Activated naive CD8-positive, alpha-beta T cell (primary cell): ENCODE data around the gene PPP1R3C.
A peak's percentile ranks its signal among the peaks of the same experiment; 100 is the strongest.

Experiments used
- H3K27ac Mint-ChIP-seq: one replicate; pipeline ENCODE4 v1.8.0; 2021; ENCODE audit warnings: mixed read lengths
- H3K27me3 Mint-ChIP-seq: one replicate; pipeline ENCODE4 v1.8.0; 2021; ENCODE audit warnings: mixed read lengths
- H3K36me3 Mint-ChIP-seq: one replicate; pipeline ENCODE4 v1.8.0; 2021; ENCODE audit warnings: mixed read lengths
- H3K4me1 Mint-ChIP-seq: one replicate; pipeline ENCODE4 v1.8.0; 2021; ENCODE audit warnings: low read depth, mixed read lengths
- H3K4me3 Mint-ChIP-seq: one replicate; pipeline ENCODE4 v1.8.0; 2021; ENCODE audit warnings: mild to moderate bottlenecking, mixed read lengths
- H3K9me3 Mint-ChIP-seq: one replicate; pipeline ENCODE4 v1.8.0; 2021; ENCODE audit warnings: low read depth, mixed read lengths

PPP1R3C gene

GRCh38 chr10:91596825-91597196 is 36.1 kb downstream of the PPP1R3C start:
- no peak overlapping the region for H3K27ac Mint-ChIP-seq
- H3K4me1 Mint-ChIP-seq: no peaks in the 10 kb centered on the region
- no peaks in the 10 kb centered on the region for H3K9me3 Mint-ChIP-seq
- H3K27me3 Mint-ChIP-seq: peaks cover 1% of the 10 kb centered on the region
- no peak overlapping the region for H3K4me3 Mint-ChIP-seq
- no peaks in the 10 kb centered on the region for H3K36me3 Mint-ChIP-seq

- H3K9me3 Mint-ChIP-seq: no peaks in the 10 kb centered on the region
- H3K4me3 Mint-ChIP-seq: no peak overlapping the region
- H3K27me3 Mint-ChIP-seq: peaks cover 7% of the 10 kb centered on the region
- H3K4me1 Mint-ChIP-seq: no peaks in the 10 kb centered on the region
- H3K36me3 Mint-ChIP-seq: no peaks in the 10 kb centered on the region
- H3K27ac Mint-ChIP-seq: no peak overlapping the region
These were observed 39.0 kb downstream of the PPP1R3C start for GRCh38 chr10:91593834-91594233.

GRCh38 chr10:91593366-91593765 is 39.5 kb downstream of the PPP1R3C start:
- no peak overlapping the region for H3K4me3 Mint-ChIP-seq
- no peak overlapping the region for H3K27ac Mint-ChIP-seq
- no peaks in the 10 kb centered on the region for H3K9me3 Mint-ChIP-seq
- no peaks in the 10 kb centered on the region for H3K4me1 Mint-ChIP-seq
- no peaks in the 10 kb centered on the region for H3K36me3 Mint-ChIP-seq
- peaks cover 8% of the 10 kb centered on the region for H3K27me3 Mint-ChIP-seq

- Mint-ChIP-seq H3K36me3 (no peaks in the 10 kb centered on the region), H3K27ac (no peak overlapping the region), H3K9me3 (no peaks in the 10 kb centered on the region), H3K4me3 (no peak overlapping the region), H3K4me1 (no peaks in the 10 kb centered on the region), H3K27me3 (peaks cover 11% of the 10 kb centered on the region)
These were observed 40.5 kb downstream of the PPP1R3C start for GRCh38 chr10:91592266-91592975.

- Mint-ChIP-seq H3K27me3 (peaks cover 11% of the 10 kb centered on the region), H3K4me3 (no peak overlapping the region), H3K4me1 (no peaks in the 10 kb centered on the region), H3K27ac (no peak overlapping the region), H3K36me3 (no peaks in the 10 kb centered on the region), H3K9me3 (no peaks in the 10 kb centered on the region)
These were observed 41.1 kb downstream of the PPP1R3C start for GRCh38 chr10:91591797-91592174.

- Mint-ChIP-seq H3K4me1 (no peaks in the 10 kb centered on the region), H3K27me3 (peaks cover 11% of the 10 kb centered on the region), H3K36me3 (no peaks in the 10 kb centered on the region), H3K4me3 (no peak overlapping the region), H3K9me3 (no peaks in the 10 kb centered on the region), H3K27ac (no peak overlapping the region)
These were observed 41.7 kb downstream of the PPP1R3C start for GRCh38 chr10:91590904-91591796.

GRCh38 chr10:91590142-91590903 is 42.5 kb downstream of the PPP1R3C start:
- Mint-ChIP-seq H3K36me3 (no peaks in the 10 kb centered on the region), H3K27ac (no peak overlapping the region), H3K4me3 (no peak overlapping the region), H3K4me1 (no peaks in the 10 kb centered on the region), H3K9me3 (no peaks in the 10 kb centered on the region), H3K27me3 (peaks cover 13% of the 10 kb centered on the region)

GRCh38 chr10:91589658-91590035 is 43.2 kb downstream of the PPP1R3C start:
- H3K4me3 Mint-ChIP-seq: no peak overlapping the region
- H3K27me3 Mint-ChIP-seq: peaks cover 13% of the 10 kb centered on the region
- H3K9me3 Mint-ChIP-seq: no peaks in the 10 kb centered on the region
- H3K36me3 Mint-ChIP-seq: no peaks in the 10 kb centered on the region
- H3K4me1 Mint-ChIP-seq: no peaks in the 10 kb centered on the region
- no peak overlapping the region for H3K27ac Mint-ChIP-seq

GRCh38 chr10:91589015-91589657 is 43.7 kb downstream of the PPP1R3C start:
- Mint-ChIP-seq H3K4me3 (no peak overlapping the region), H3K27ac (peak overlapping the region; percentile 30), H3K27me3 (peaks cover 13% of the 10 kb centered on the region), H3K9me3 (no peaks in the 10 kb centered on the region), H3K36me3 (no peaks in the 10 kb centered on the region), H3K4me1 (no peaks in the 10 kb centered on the region)

- Mint-ChIP-seq H3K4me1 (no peaks in the 10 kb centered on the region), H3K27ac (no peak overlapping the region), H3K36me3 (no peaks in the 10 kb centered on the region), H3K27me3 (peaks cover 12% of the 10 kb centered on the region), H3K9me3 (no peaks in the 10 kb centered on the region), H3K4me3 (no peak overlapping the region)
These were observed 44.9 kb downstream of the PPP1R3C start for GRCh38 chr10:91587710-91588638.

GRCh38 chr10:91582153-91582554 is 50.7 kb downstream of the PPP1R3C start:
- Mint-ChIP-seq H3K9me3 (no peaks in the 10 kb centered on the region), H3K4me1 (no peaks in the 10 kb centered on the region), H3K4me3 (no peak overlapping the region), H3K36me3 (no peaks in the 10 kb centered on the region), H3K27ac (no peak overlapping the region), H3K27me3 (peaks cover 2% of the 10 kb centered on the region)

- H3K4me3 Mint-ChIP-seq: no peak overlapping the region
- H3K36me3 Mint-ChIP-seq: no peaks in the 10 kb centered on the region
- no peaks in the 10 kb centered on the region for H3K27me3 Mint-ChIP-seq
- H3K4me1 Mint-ChIP-seq: no peaks in the 10 kb centered on the region
- no peak overlapping the region for H3K27ac Mint-ChIP-seq
- H3K9me3 Mint-ChIP-seq: no peaks in the 10 kb centered on the region
These were observed 53.4 kb downstream of the PPP1R3C start for GRCh38 chr10:91579329-91579985.
